HS-27A (cell line): Measurements from ENCODE around the gene AP1M1.
"Not testable (repeated sequence)": the region's sequence is repeated elsewhere in the genome, so short reads cannot be mapped to it uniquely, and the experiment has no call there.

ENCODE experiments used
- DNase-seq: peaks from one replicate; pipeline ENCODE4 v3.0.0-alpha.2; 2012; ENCODE audit warnings: low read depth, missing footprints

The AP1M1 gene

DNA sequence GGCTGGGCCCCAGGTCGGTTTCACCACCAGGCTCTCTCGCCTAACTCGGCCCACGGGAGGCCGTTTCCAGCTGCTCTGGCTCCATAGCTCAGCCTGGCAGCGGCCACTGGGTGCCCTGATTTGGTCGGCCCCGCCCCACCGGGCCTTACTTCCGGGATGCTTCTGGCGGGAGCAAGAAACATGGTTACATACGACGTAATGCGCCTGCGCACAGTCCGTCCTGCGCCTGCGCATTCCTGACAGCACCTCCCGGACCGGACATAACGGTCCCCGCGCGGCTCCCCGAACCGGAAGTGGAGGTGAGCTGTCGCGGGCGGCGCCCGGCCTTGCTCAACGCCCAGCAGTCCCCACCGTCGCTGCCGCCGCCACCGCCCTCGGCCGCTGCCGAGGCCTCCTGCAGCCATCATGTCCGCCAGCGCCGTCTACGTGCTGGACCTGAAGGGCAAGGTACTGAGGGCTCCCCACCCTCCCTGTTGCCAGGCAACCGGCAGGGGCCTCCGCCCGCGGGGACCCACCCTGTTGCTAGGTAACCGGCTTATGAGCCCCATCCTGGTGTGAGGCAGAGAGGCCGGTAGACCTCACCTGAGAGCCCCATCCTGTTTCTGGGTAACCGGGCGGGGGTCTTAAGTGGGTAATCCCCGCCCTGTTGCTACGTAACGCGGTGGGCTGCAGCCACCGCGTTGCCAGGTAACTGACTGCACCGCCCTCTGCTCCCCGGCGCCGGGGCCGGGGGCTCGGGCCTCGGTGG is at the start of gene AP1M1:
Gene AP1M1, plus strand, starts transcription at position 290 of the 748 bp plus-strand sequence. Its CDS starts 116 bp downstream, at position 406.
- peak; percentile 94 for DNase-seq

DNA sequence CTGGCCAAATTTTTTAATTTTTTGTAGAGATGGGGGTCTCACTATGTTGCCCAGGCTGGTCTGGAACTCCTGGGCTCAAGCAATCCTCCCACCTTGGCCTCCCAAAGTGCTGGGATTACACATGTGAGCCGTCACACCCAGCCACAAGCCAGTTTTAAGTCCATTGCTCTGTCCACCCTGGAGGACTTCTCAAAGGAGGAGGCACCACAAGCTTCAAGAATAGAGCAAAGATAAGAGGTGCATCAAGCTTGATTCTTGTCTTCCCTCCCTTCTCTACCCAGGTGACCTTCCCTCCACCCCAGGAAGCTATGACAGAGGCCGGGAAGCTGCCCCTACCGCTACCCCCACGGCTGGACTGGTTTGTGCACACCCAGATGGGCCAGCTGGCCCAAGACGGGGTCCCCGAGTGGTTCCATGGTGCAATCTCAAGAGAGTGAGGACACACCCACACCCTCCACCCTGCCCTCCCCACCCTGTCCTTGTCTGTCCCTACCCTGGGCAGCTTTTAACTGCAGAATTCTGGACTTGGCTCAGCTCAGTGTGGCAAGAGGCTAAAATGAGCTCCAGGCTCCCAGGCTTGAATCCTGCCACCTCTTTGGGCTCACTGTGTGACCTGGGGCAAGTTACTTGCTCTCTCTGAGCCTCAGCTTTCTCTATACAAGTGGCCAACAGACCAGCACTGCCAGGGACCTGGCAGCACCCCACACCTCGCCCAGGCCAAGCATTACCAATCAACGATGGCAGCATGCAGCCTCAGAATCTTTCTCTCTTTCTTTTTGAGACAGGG is 49.1 kb upstream of the AP1M1 start:
- no peak for DNase-seq

DNA sequence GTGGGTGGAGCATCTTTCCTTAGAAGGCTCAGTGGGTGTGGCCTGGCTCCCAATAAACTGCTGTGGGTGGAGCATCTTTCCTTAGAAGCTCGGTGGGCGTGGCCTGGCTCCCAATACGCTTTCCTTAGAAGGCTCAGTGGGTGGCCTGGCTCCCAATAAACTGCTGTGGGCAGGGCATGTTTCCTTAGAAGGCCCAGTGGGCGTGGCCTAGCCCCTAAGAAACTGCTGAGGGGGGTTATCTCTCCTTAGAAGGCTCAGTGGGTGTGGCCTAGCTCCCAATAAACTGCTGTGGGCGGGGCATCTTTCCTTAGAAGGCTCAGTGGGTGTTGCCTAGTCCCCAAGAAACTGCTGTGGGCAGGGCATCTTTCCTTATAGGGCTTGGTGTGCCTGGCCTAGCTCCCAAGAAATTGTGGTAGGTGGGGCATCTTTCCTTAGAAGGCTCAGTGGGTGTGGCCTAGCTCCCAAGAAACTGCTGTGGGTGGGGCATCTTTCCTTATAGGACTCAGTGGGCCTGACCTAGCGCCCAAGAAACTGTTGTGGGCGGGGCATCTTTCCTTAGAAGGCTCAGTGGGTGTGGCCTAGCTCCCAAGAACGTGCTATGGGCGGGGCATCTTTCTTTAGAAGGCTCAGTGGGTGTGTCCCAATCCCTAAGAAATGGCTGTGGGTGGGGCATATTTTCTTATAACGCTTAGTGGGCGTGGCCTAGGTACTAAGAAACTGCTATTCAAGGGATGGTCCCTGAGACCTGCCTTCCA is 44.0 kb upstream of the AP1M1 start:
- DNase-seq: no peak

- DNase-seq: no peak
These were observed 43.2 kb upstream of the AP1M1 start for GRCh38 chr19:16154557-16154956.

DNA sequence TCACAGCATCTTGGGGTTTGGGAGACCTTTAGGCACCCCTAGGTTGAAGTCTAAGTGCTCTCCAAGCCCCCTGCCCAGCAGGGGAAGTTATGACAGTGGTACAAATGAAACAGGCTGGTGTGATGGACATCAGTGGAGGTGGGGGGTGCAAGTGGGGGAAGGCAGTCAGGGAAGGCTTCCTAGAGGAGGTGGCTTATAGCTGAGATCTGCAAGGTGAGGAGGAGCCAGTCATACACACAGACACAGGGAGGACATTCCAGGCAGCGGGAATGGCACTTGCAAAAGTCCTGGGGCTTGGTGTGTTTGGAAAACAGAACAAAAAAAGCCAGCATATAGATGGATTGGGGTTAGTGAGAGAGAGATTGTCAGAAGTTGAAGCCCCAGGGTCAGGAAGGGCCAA is 42.6 kb upstream of the AP1M1 start:
- no peak for DNase-seq

DNA sequence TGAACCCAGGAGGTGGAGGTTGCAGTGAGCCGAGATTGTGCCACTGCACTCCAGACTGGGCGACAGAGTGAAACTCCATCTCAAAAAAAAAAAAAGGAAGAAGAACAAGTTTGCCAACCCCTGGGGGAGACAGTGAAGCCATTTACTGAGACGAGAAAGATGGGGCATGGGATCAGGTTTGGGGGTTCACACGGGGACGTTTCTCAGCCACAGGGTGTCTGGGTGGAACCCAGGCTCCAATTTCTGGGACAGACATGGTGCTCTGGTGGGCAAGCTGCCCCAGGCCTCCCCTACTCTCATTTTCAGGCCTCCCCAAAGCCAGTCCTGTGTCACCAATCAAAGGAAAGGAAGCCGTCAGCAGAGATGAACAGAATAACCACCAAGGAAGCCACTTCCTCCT is 40.8 kb upstream of the AP1M1 start:
- DNase-seq: no peak

DNA sequence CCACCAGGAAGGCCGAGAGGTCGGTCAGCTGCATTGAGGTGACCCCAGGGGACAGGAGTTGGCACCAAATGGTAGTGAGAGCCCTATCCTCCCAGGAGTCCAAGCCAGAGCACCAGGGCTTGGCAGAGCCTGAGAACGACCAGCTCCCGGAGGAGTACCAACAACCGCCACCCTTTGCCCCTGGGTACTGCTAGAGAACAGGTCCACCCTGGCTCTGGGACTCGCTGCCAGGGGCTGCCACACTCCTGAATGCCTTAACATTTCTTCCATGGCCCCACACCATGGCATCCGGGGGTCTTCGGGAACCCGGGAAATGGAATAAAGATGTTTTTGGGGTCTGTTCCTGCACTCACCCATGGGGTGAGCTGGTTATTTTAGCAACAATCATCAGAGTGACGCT is 40.1 kb upstream of the AP1M1 start:
- DNase-seq: no peak

DNA sequence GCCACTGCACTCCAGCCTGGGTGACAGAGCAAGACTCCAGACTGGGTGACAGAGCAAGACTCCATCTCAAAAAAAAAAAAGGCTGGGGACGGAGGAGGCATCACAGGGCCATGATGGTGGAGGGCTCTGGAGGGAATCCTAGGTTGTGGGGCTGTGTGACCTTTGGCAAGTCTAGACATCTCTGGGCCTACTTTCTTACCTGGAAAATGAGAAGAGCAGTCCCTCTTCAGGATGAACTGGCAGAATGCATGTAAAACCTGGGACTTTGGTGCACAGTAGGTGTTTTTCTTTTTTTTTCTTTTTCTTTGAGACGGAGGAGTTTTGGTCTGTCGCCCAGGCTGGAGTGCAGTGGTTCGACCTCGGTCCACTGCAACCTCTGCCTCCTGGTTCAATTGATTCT is 38.1 kb upstream of the AP1M1 start:
- no peak for DNase-seq

- DNase-seq: no peak
These were observed 37.2 kb upstream of the AP1M1 start for GRCh38 chr19:16160445-16160942.

DNA sequence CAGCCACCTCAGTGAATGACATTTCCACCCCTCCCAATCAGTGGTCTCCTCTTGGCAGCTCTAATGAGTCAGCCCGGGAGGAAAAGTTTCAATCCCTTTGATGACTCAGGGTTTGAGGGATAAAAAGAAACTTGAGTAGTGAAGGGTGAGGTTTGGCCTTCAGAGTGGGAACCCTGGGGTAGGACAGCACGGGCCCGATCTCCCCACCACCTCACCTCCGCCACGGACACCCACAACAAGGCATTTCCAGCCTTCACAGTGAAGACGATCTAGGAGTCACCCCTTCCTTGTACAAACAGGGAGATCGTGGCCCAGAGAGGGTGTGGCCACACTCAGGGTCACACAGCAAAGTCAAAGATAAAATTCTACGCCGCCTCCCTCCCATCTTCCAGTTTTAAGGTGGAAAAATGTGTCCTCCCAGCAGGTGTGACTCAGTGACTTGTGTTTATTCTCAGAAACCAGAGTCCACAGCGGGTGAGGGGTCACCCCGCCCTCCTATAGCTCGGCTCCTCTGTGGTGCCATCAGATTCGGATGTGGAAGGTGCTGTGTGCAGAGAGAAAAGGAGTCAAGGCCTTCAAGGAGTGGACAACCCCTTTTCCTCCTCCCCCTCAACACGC is 36.7 kb upstream of the AP1M1 start:
- peak; percentile 76 for DNase-seq

DNA sequence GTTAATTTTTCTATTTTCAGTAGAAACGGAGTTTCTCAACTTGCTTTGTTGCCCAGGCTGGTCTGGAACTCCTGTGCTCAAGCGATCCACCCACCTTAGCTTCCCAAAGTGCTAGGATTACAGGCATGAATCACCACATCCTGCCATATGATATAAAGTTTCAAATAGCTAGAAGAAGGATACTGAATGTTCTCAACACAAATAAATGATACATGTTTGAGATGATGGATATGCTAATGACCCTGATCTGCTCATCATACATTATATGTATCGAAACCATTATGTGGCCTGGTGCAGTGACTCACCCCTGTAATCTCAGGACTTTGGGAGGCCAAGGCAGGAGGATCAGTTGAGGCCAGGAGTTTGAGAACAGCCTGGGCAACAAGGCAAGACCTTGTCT is 35.9 kb upstream of the AP1M1 start:
- peak; percentile 67 for DNase-seq

DNA sequence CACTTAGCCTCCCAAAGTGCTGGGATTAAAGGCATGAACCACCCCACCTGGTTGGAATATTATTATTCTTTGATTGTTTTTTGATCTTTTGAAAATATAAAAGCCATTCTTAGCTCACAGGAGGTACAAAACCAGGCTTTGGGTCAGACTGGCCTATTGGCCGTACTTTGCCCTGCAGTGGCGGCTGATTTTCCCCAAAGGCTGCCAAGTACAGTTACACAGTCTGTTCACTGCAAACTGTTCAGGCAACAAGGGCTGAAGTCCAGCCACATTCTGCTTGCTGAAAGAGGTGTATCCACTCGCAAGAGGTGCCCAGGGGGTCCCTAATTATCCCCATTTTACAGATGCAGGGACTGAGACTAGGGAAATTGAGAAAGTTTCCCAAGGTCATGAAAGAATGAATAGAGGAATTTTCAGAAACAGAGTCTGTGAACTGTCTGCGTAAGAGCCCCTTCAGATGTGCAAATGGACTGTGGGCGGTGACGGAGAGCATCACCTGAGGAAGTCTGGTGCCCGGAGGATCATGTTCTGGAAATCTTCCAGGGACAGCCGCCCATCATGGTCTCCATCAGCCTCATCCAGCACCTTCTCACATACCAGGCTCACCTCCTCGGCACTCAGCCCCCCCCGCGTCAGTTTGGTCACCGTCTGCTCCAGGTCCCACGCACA is 33.4 kb upstream of the AP1M1 start:
- no peak for DNase-seq

- DNase-seq: no peak
These were observed 31.3 kb upstream of the AP1M1 start for GRCh38 chr19:16166417-16166816.

- DNase-seq: no peak
These were observed 30.7 kb upstream of the AP1M1 start for GRCh38 chr19:16167055-16167454.

DNA sequence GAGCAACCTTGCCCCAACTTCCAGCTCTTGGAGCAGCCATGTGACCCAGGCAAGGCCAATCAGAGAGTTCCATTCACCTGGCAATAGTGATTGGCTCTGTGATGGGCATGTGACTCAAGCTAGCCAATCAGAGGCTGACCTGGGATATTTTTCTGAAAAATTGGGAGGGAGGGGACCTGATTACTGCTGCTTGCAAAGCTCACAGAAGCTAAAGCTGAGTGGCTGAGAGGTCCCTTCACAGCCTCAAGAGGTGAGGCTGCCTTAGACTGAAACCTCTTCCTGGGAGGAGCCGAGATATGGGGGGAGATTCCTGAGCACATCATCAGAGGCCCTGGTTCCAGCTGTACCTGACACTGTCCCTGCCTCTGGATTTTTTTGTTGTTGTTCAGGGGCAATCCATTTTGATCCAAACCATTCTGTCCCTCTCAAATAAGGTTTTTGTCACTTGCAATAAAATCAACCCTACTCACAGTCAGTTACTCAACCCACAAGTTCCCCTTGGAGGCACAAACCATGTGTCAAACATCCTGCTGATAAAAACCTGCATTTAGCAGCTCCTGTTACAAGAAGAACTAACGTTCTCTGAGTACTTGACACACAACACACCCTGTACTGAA is 29.1 kb upstream of the AP1M1 start:
- DNase-seq: no peak

DNA sequence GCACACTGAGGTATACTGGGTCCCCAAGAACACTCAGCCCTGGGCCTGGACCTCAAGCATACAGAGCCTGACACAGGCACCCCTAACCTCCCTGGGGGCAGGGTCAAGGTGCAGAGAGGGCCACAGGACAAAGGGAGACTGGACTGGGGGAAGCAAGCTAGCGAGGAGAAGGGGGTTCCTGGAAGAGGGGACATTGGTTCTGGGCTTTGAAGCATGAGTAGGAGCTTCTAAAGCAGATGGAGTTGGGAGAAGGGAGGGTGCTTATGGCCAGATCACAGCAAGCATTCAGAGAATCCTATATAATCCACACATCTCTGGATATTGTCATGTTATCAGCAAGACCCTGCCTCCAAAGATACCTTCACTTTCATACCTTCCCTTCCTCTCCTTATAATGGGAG is 27.6 kb upstream of the AP1M1 start:
- DNase-seq: no peak

- no peak for DNase-seq
These were observed 21.8 kb upstream of the AP1M1 start for GRCh38 chr19:16175954-16176353.

- not testable (repeated sequence) for DNase-seq
These were observed 18.8 kb upstream of the AP1M1 start for GRCh38 chr19:16178866-16179265.

DNA sequence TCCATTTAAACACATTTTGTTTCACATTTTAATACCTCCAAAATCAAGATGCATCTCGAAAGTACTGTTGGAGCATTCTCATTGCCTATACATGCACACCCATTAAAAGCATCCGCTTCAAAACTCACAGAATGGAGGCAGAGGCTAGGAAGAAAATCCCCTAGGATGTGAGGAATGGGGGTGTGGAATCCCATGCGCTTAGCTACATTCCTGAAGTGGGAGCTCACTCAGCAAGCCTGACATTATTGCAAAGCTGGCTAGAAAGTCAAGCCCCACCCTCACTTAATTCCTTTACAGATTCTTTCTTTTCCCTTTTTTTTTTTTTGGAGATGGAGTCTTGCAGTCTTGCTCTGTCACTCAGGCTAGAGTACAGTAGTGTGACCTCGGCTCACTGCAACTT is 17.1 kb upstream of the AP1M1 start:
- DNase-seq: peak; percentile 77

GRCh38 chr19:16184665-16185122 is 13.0 kb upstream of the AP1M1 start:
- no peak for DNase-seq
